SK-N-MC (cell line): ENCODE data around the gene RASIP1.

Source experiments
- EZH2 ChIP-seq: fragments of 200-600 bp; sonication (generic); IDR thresholded peaks from one replicate; pipeline ENCODE4 v1.6.1; 2017; ENCODE audit warnings: antibody characterized with exemption
- POLR2AphosphoS5 ChIP-seq: IDR thresholded peaks from 2 replicates; pipeline ENCODE4 v1.6.1; 2012; ENCODE audit warnings: mild to moderate bottlenecking, low read depth, low read length, borderline replicate concordance

- TF ChIP-seq POLR2AphosphoS5 (no peak), EZH2 (no peak)
These were observed 44.1 kb upstream of the RASIP1 start for GRCh38 chr19:48784527-48784926.
